ENCODE measurements around the gene DARS1.

Gene DARS1

DNA sequence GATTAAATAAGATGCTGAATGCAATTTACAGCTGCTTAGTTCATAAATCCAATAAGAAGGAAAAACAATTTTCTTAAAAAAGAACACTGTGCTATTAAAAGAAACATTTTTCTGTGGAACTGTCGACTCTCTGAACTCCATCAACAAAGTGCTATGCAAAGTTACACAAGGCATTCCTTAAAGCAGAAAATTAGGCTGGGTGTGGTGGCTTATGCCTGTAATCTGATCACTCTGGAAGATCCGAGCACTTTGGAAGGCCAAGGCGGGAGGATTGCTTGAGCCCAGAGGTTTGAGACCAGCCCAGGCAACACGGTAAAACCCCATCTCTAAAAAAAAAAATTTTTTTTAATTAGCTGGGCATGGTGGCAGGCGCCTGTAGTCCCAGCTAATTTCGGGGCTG is 122.2 kb downstream of the DARS1 start:
- TF ChIP-seq, protein P1, sequence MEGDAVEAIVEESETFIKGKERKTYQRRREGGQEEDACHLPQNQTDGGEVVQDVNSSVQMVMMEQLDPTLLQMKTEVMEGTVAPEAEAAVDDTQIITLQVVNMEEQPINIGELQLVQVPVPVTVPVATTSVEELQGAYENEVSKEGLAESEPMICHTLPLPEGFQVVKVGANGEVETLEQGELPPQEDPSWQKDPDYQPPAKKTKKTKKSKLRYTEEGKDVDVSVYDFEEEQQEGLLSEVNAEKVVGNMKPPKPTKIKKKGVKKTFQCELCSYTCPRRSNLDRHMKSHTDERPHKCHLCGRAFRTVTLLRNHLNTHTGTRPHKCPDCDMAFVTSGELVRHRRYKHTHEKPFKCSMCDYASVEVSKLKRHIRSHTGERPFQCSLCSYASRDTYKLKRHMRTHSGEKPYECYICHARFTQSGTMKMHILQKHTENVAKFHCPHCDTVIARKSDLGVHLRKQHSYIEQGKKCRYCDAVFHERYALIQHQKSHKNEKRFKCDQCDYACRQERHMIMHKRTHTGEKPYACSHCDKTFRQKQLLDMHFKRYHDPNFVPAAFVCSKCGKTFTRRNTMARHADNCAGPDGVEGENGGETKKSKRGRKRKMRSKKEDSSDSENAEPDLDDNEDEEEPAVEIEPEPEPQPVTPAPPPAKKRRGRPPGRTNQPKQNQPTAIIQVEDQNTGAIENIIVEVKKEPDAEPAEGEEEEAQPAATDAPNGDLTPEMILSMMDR (IDR thresholded peaks at IDR 0.05): no peak

DNA sequence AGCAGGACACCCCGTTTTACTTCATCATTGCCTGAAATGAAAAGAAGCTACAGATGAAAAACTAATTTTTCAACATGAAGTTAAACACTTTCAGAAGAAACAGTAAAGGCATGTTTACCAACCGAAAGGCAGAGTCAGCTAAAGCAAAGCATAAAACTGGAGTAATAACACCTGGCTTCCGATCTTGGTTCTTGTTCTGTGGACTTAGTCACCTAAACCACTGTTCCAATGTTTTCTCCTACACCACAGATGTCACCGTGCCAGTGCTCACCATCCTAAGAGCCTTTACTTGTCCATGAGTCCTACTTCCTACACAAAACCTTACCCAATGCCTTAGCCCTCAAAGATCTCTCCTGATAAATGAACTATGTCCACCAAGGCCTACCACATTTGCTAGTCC is 122.7 kb downstream of the DARS1 start:
- TF ChIP-seq, protein P1 (IDR thresholded peaks at IDR 0.05): no peak
